ENCODE results near the gene PI16. TPM values are rescaled to one million over a fixed set of nuclear protein-coding genes. Genes with fewer than 3 reads are reported as not detected.
"Not testable (repeated sequence)": the region's sequence is repeated elsewhere in the genome, so short reads cannot be mapped to it uniquely, and the experiment has no call there.

The PI16 gene
- polyA plus RNA-seq, 4 donors: 0.61 to 68.9 (median 6.3) TPM

DNA sequence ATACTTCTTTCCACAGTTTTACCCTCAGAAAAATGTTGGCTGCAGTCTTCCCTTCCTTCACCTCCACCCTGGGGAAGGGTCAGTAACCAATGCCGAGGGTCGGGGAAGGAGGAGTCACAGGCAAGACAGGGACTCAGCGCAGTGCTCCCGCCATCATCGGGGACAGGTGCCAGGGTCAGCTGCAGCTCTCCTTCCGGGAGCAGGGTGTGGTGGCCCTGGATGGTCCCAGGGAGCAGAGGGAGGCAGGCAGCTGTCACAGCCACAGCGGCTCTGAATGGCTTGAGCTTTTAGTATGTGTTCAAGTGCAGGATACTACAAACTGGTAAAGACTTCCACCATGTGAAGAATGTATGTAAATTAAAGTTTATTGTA is 26.0 kb upstream of the PI16 start:
- DNase-seq (ENCODE audit: low read depth in 4 of 4, low spot score in 3 of 4): no peak

- no peak for DNase-seq (ENCODE audit: low read depth in 4 of 4, low spot score in 3 of 4)
These were observed 25.4 kb upstream of the PI16 start for GRCh38 chr6:36929152-36929551.

GRCh38 chr6:36929607-36930006 is 24.9 kb upstream of the PI16 start:
- no peak for DNase-seq (ENCODE audit: low read depth in 4 of 4, low spot score in 3 of 4)

GRCh38 chr6:36930483-36930882 is 24.1 kb upstream of the PI16 start:
- no peak for DNase-seq (ENCODE audit: low read depth in 4 of 4, low spot score in 3 of 4)

GRCh38 chr6:36933102-36933501 is 21.4 kb upstream of the PI16 start:
- no peak for DNase-seq (ENCODE audit: low read depth in 4 of 4, low spot score in 3 of 4)

GRCh38 chr6:36933519-36933918 is 21.0 kb upstream of the PI16 start:
- DNase-seq (ENCODE audit: low read depth in 4 of 4, low spot score in 3 of 4): no peak

GRCh38 chr6:36934901-36935300 is 19.6 kb upstream of the PI16 start:
- DNase-seq (ENCODE audit: low read depth in 4 of 4, low spot score in 3 of 4): no peak

DNA sequence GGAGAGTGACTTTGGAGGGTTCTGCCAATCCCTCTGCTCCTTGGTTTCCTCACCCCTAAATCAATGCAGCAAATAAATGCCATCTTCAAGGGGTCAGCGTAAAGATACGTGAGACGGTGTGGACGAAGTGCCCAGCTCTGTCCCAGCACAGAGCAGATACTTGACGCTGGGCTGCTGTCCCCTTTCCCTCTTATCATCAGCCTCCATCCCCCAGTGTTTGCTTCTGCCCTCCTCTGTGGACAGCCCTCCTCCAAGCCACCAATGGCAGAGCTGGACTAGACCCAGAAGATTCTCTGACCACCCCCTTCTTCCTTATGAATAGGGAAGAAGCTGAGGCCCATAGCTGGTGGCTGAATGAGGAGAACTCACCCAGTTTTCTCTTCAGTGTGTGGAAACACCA is 17.7 kb upstream of the PI16 start:
- DNase-seq (ENCODE audit: low read depth in 4 of 4, low spot score in 3 of 4): no peak

GRCh38 chr6:36937896-36938295 is 16.6 kb upstream of the PI16 start:
- no peak for DNase-seq (ENCODE audit: low read depth in 4 of 4, low spot score in 3 of 4)

DNA sequence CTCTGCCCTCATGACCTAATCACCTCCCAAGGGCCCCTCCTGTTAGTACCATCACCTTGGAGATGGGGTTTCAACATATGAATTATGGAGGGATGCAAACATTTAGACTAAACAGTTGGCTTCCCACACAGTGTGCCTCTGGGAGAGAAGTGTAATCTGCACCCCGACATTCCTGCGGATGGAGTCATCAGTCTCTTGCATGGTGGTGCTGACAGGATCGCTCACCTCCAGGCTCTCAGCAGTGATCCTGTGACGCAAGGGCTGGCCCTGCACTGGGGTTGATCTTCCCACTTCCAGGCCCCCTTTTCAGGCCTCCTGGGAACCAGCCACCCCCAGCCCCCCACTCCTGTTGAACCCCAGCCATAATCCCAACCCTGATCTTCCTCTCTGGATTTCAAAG is 16.0 kb upstream of the PI16 start:
- no peak for DNase-seq (ENCODE audit: low read depth in 4 of 4, low spot score in 3 of 4)

DNA sequence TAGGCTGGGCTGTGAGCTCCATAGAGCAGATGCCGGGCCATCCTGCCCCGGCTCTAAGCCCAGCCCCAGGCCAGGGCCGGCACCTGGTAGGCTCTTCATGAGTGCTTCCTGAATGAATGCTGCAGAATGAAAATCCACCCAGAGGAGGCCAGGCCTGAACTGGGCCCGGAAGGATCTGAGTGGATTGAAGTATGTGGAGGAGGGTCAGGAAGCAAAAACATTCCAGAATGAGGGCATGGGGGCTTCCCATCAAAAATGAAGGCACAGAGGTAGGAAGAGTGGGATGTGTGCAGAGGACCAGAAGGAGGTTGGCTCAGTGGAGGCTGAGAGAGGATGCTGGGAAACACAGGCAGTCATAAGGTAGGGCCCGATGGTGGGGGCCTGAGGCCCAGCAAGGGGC is 15.5 kb upstream of the PI16 start:
- not testable (repeated sequence) for DNase-seq (ENCODE audit: low read depth in 4 of 4, low spot score in 3 of 4)

DNA sequence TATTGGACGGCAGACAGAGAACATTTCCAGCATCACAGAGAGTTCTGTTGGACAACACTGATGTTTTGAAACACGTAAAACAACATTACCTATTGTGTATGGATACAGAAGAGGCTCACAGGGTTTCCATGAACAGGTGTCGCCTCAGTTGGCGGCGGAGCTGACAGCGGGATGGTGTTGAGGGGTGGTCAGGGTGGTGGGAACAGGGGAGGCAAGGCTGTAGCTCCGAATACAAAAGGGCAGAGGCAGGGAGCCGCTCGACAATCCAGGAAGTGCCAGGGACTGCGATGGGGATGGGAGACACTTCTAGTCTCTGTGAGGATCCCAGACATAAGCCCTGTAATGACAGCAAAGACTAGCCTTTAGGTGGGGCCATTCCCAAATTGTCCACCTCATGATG is 14.5 kb upstream of the PI16 start:
- DNase-seq (ENCODE audit: low read depth in 4 of 4, low spot score in 3 of 4): no peak

- DNase-seq (ENCODE audit: low read depth in 4 of 4, low spot score in 3 of 4): not testable (repeated sequence)
These were observed 13.0 kb upstream of the PI16 start for GRCh38 chr6:36941561-36941960.

- DNase-seq (ENCODE audit: low read depth in 4 of 4, low spot score in 3 of 4): not testable (repeated sequence)
These were observed 12.2 kb upstream of the PI16 start for GRCh38 chr6:36942329-36942728.

DNA sequence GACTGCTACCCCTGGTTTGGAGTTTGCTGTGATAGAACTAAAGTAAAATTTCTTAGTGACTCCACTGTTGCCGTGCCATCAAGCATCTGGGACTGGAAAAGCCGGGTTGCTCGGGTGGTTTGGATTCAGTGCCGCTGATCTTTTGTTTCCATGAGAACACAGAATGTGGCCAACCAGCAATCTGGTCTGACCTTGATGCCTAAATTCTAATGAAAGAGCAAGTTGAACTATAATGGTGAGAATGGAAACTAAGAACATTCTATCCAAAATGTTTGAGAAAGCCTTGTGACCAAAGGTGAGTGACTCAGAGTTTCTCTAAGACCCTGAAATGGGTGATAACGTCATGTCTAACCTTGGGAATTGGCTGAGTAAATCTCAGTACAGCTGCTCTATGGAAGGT is 9.9 kb upstream of the PI16 start:
- no peak for DNase-seq (ENCODE audit: low read depth in 4 of 4, low spot score in 3 of 4)

DNA sequence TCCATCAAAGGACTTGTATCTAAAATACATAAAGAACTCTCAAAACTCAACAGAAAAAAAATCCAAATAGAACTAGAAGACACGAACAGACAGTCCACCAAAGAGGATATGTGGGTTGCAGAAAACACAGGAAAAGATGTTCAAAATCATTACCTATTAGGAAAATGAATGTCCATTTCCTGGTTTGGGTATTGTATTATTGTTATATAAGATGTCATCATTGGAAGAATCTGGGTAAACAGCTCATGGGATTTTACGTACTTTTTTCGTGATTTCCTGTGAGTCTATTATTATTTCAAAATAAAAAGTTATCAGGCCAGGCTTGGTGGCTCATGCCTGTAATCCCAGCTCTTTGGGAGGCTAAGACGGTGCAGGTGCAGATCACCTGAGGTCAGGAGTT is 9.2 kb upstream of the PI16 start:
- no peak for DNase-seq (ENCODE audit: low read depth in 4 of 4, low spot score in 3 of 4)

DNA sequence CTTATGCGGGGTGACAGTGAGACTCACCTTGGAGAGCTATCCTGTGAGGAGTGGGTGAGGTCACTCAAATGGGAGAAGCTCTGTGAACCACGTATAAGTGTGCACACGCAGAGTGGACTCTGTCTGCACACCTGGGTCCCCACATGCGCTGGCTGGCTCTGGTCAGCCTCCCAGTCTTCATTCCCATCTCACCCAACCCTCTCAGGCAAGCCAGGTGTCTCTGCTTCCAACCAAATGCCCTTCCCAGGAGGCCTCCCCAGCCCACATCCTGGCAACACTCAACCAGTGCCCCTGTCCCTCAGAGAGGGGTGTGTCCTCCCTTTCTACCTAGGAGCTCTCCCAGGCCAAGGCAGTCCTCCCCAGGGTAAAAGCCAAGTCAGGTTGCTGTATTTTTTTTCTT is 8.0 kb upstream of the PI16 start:
- no peak for DNase-seq (ENCODE audit: low read depth in 4 of 4, low spot score in 3 of 4)

GRCh38 chr6:36947570-36948351 is 6.8 kb upstream of the PI16 start:
- DNase-seq (ENCODE audit: low read depth in 4 of 4, low spot score in 3 of 4): no peak

GRCh38 chr6:36949076-36949475 is 5.5 kb upstream of the PI16 start:
- DNase-seq (ENCODE audit: low read depth in 4 of 4, low spot score in 3 of 4): not testable (repeated sequence)

GRCh38 chr6:36949636-36950035 is 4.9 kb upstream of the PI16 start:
- DNase-seq (ENCODE audit: low read depth in 4 of 4, low spot score in 3 of 4): no peak

DNA sequence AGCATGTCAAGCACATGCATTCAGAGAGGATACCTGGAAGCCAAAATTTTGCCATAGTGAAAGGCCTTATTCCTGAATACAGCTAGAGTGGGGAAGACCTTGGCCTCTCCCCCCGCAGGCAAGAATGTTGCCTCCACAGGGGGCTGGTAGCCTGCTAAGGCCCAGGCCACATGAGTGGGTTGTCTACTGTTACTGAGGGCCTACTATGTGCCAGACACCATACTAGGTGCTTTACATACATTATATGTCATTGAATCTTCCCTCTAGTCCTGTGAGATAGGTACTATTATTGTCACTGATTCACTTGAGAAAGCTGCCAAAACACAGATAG is 642 bp upstream of the PI16 start:
- no peak for DNase-seq (ENCODE audit: low read depth in 4 of 4, low spot score in 3 of 4)

DNA sequence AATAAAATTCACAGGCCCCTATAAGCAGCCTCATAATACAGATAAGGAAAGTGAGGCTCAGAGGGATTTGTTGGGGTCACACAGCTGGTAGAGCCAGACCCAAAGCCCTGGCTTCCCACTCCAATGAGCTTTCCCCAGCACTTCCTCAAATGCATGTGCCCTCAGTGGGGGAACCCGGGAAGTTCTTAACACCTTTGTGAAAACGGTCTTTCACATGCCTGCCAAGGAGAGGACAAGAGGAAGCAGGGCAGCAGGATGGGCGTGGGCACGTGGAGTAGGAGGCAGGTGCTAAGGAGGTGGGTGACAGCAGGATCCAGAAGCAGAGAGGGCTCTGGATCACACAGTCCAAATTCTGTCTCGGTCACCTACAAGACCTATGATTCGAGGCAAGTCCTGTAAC is 598 bp downstream of the PI16 start:
- no peak for DNase-seq (ENCODE audit: low read depth in 4 of 4, low spot score in 3 of 4)
